ENCODE data around the gene RBM28. TPM values are rescaled to one million over a fixed set of nuclear protein-coding genes. Genes with fewer than 3 reads are reported as not detected.

Gene RBM28
- polyA plus RNA-seq, 1 donor from 2014 or later = 18.9 TPM

DNA sequence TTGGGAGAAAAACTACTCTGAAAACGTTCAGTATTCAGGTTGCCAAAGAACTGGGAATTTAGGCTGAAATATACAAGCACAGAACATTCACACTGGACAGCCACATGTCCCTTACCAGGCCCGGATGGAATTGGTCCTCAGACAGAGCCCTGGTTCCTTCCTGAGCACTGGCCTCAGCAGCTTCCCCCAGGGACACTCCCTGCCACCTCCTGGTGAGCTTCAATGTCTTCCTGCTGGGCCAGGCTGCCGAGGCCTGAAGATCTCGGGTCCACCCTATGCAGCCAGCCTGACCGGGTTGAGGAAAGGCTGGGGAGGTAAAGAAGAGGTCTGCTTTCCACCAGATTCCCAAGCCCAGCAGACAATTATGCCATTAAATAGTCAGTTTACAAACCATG, 77.8 kb downstream of the RBM28 start:
- Histone ChIP-seq H3K36me3 (ENCODE audit: insufficient read depth, low read length) (no peaks in the 10 kb centered on the region), H3F3A (ENCODE audit: insufficient read depth, low read length, poor library complexity, severe bottlenecking) (no peaks in the 10 kb centered on the region), H4K20me1 (ENCODE audit: insufficient read depth) (no peaks in the 10 kb centered on the region), H3K27me3 (ENCODE audit: insufficient read depth, low read depth, low read length) (no peaks in the 10 kb centered on the region), H2AFZ (ENCODE audit: low read depth, low read length) (no peak overlapping the region), H3K27ac (ENCODE audit: low read length) (no peak overlapping the region), H3K4me2 (ENCODE audit: low read length) (no peak overlapping the region), H3K79me2 (replicated peaks; ENCODE audit: insufficient read depth, low read length) (no peaks in the 10 kb centered on the region), H3K4me3 (ENCODE audit: low read length) (no peak overlapping the region), H3K9me2 (ENCODE audit: insufficient read depth, low read length) (no peaks in the 10 kb centered on the region), H3K9ac (ENCODE audit: low read length) (no peak overlapping the region), H3K9me3 (ENCODE audit: low read length) (no peaks in the 10 kb centered on the region)
- TF ChIP-seq TAF1 (IDR thresholded peaks at IDR 0.05; ENCODE audit: low read depth) (no peak), EP300 (conservative IDR thresholded peaks at IDR 0.05; ENCODE audit: poor library complexity, severe bottlenecking) (no peak), EZH2 (IDR thresholded peaks at IDR 0.05; ENCODE audit: borderline replicate concordance, insufficient read depth, low read length, poor library complexity, severe bottlenecking) (no peak), POLR2AphosphoS5 (IDR thresholded peaks at IDR 0.05) (no peak), RAD21 (conservative IDR thresholded peaks at IDR 0.05) (no peak), SMC3 (conservative IDR thresholded peaks at IDR 0.05; ENCODE audit: poor library complexity) (no peak), MXI1 (conservative IDR thresholded peaks at IDR 0.05; ENCODE audit: poor library complexity, severe bottlenecking) (no peak)
- TF ChIP-seq, protein P1, sequence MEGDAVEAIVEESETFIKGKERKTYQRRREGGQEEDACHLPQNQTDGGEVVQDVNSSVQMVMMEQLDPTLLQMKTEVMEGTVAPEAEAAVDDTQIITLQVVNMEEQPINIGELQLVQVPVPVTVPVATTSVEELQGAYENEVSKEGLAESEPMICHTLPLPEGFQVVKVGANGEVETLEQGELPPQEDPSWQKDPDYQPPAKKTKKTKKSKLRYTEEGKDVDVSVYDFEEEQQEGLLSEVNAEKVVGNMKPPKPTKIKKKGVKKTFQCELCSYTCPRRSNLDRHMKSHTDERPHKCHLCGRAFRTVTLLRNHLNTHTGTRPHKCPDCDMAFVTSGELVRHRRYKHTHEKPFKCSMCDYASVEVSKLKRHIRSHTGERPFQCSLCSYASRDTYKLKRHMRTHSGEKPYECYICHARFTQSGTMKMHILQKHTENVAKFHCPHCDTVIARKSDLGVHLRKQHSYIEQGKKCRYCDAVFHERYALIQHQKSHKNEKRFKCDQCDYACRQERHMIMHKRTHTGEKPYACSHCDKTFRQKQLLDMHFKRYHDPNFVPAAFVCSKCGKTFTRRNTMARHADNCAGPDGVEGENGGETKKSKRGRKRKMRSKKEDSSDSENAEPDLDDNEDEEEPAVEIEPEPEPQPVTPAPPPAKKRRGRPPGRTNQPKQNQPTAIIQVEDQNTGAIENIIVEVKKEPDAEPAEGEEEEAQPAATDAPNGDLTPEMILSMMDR (IDR thresholded peaks at IDR 0.05; ENCODE audit: poor library complexity, severe bottlenecking) = no peak
- TF ChIP-seq, protein P2, sequence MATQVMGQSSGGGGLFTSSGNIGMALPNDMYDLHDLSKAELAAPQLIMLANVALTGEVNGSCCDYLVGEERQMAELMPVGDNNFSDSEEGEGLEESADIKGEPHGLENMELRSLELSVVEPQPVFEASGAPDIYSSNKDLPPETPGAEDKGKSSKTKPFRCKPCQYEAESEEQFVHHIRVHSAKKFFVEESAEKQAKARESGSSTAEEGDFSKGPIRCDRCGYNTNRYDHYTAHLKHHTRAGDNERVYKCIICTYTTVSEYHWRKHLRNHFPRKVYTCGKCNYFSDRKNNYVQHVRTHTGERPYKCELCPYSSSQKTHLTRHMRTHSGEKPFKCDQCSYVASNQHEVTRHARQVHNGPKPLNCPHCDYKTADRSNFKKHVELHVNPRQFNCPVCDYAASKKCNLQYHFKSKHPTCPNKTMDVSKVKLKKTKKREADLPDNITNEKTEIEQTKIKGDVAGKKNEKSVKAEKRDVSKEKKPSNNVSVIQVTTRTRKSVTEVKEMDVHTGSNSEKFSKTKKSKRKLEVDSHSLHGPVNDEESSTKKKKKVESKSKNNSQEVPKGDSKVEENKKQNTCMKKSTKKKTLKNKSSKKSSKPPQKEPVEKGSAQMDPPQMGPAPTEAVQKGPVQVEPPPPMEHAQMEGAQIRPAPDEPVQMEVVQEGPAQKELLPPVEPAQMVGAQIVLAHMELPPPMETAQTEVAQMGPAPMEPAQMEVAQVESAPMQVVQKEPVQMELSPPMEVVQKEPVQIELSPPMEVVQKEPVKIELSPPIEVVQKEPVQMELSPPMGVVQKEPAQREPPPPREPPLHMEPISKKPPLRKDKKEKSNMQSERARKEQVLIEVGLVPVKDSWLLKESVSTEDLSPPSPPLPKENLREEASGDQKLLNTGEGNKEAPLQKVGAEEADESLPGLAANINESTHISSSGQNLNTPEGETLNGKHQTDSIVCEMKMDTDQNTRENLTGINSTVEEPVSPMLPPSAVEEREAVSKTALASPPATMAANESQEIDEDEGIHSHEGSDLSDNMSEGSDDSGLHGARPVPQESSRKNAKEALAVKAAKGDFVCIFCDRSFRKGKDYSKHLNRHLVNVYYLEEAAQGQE (IDR thresholded peaks at IDR 0.05; ENCODE audit: borderline replicate concordance) = no peak

DNA sequence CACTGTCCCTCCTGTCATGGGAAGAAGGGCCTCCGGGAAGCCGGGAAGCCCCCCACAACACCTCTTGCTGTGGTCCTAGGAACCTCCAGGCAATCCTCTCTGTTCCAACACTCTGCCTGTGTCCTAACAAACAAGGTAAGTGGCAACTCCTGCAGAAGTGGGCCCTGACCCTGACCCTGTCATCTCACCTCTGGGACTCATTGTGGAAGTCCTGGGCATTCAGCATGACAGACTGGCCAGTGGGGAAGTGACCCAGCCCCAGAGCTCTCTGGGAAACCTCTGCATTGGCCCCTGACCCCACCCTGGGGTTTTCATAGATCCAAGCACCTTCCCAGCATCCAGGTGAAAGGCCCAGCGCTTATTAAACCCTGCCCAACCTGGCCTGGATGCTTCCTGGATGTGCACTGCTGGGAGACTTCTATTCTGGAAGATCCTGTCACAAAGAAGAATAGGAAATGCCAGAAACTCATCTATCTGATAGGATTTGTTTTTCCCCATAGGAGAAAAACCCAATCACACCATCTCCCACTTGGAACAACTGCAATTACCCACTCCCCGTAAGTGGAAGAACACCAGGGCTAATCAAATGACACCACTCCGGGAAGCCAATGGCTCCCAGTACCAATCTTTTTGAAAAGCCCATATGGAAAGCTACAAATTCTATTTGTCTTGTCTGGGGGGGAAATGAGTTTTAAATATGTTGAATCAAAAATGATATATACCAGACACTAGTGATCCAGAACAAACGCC, 78.4 kb downstream of the RBM28 start:
- TF ChIP-seq SMC3 (conservative IDR thresholded peaks at IDR 0.05; ENCODE audit: poor library complexity) (no peak), EP300 (conservative IDR thresholded peaks at IDR 0.05; ENCODE audit: poor library complexity, severe bottlenecking) (no peak), POLR2AphosphoS5 (IDR thresholded peaks at IDR 0.05) (no peak), MXI1 (conservative IDR thresholded peaks at IDR 0.05; ENCODE audit: poor library complexity, severe bottlenecking) (no peak), TAF1 (IDR thresholded peaks at IDR 0.05; ENCODE audit: low read depth) (no peak), RAD21 (conservative IDR thresholded peaks at IDR 0.05) (no peak), EZH2 (IDR thresholded peaks at IDR 0.05; ENCODE audit: borderline replicate concordance, insufficient read depth, low read length, poor library complexity, severe bottlenecking) (no peak)
- TF ChIP-seq, protein P2 (IDR thresholded peaks at IDR 0.05; ENCODE audit: borderline replicate concordance) = no peak
- TF ChIP-seq, protein P1 (IDR thresholded peaks at IDR 0.05; ENCODE audit: poor library complexity, severe bottlenecking) = no peak
- no peak overlapping the region for H2AFZ ChIP-seq (ENCODE audit: low read depth, low read length)
- no peaks in the 10 kb centered on the region for H4K20me1 ChIP-seq (ENCODE audit: insufficient read depth)
- no peak overlapping the region for H3K4me3 ChIP-seq (ENCODE audit: low read length)
- no peaks in the 10 kb centered on the region for H3K9me3 ChIP-seq (ENCODE audit: low read length)
- H3K79me2 ChIP-seq (replicated peaks; ENCODE audit: insufficient read depth, low read length) = no peaks in the 10 kb centered on the region
- H3K9ac ChIP-seq (ENCODE audit: low read length) = no peak overlapping the region
- H3F3A ChIP-seq (ENCODE audit: insufficient read depth, low read length, poor library complexity, severe bottlenecking) = no peaks in the 10 kb centered on the region
- no peak overlapping the region for H3K4me2 ChIP-seq (ENCODE audit: low read length)
- no peaks in the 10 kb centered on the region for H3K36me3 ChIP-seq (ENCODE audit: insufficient read depth, low read length)
- H3K9me2 ChIP-seq (ENCODE audit: insufficient read depth, low read length) = no peaks in the 10 kb centered on the region
- H3K27ac ChIP-seq (ENCODE audit: low read length) = no peak overlapping the region
- H3K27me3 ChIP-seq (ENCODE audit: insufficient read depth, low read depth, low read length) = no peaks in the 10 kb centered on the region

All from neural cell (in vitro differentiated cells).